GM18951 (cell line): ENCODE data around the gene PCCA.

Experiments used
- POLR2A ChIP-seq: IDR thresholded peaks from 4 replicates; pipeline ENCODE4 v1.6.1; 2011; ENCODE audit warnings: mild to moderate bottlenecking; ENCODE audit not compliant: insufficient read length, insufficient read depth; ENCODE audit errors: extremely low read depth
- in situ Hi-C: fragments of 300-500 bp; cut with MboI; formaldehyde crosslinking; loops from one replicate; pipeline ENCODE4 v1.12.0; 2022; ENCODE audit warnings: low sequenced_read_pairs, mixed read lengths, inconsistent platforms; ENCODE audit not compliant: unreplicated experiment

Gene PCCA

GRCh38 chr13:100518394-100519062 is 429.6 kb downstream of the PCCA start:
- in situ Hi-C loops, result loop anchor here (25.0 kb wide), 2 partner anchors 606 to 856 kb away; no protein-coding TSS in a partner anchor
- TF ChIP-seq POLR2A, result no peak

DNA sequence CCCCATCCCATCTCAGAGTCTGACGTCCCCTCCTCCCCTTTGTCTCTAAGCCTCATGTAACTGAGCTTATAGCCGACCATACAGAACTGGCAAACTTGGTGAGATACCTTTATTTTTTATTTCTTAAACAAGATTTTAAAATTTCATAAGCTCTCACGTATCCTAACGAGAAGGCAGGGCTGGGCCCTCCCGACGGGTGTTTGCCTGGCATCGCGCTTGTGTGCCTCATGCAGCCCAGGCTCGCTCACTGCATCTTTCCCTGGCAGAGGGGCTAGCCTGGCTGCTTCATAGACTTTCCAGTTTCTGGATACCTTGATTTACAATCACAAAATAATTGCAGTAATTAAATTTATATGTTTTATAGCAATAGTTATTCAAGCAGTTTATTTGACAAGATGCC is 430.7 kb downstream of the PCCA start:
- in situ Hi-C loops, result loop anchor here (25.0 kb wide), 2 partner anchors 607 to 857 kb away; no protein-coding TSS in a partner anchor
- TF ChIP-seq POLR2A, result no peak

DNA sequence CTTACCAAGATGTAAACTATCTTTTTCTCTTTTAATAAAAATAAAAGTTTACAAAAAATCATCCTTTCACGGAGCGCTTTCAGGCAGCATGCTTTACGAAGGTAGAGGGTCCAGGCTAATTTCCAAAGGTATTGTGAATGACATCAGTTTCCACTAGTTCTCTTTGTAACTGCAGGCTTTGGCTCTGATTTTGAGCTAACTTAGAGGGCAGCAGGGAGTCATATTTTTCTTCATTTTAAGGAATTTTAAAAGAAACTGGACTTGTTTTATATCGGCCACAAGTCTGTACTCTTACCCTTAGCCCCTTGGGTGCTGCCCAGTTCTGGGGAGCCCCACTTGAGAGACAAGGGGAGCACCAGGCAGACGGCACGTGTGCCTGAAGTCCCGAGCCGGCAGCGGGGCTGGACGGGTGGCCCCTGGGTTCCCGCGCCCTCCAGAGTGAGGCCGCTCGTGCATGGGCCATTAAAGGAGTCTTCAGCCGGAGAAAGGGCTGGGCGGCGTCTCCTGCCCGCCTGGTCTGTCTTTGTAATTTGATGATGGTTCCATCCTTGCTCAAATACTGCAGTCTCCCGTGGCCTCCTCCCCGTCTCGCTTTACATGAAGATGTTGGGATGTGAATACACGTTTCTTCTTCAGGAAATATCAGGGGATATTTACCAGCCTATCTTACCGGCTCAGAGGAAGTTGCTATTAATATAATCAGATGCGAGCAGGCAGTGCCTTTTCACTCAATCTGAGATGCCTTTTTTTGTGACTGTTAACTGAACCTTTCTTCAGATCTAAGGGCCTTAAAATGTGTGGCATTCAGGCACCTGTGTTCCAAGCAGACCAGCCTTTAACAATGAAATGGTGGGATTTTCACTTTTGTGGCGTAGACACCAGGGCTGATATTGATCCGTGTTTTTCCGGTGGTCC is 432.3 kb downstream of the PCCA start:
- in situ Hi-C loops, result loop anchor here (25.0 kb wide), 2 partner anchors 609 to 859 kb away; no protein-coding TSS in a partner anchor
- no peak for TF ChIP-seq POLR2A

DNA sequence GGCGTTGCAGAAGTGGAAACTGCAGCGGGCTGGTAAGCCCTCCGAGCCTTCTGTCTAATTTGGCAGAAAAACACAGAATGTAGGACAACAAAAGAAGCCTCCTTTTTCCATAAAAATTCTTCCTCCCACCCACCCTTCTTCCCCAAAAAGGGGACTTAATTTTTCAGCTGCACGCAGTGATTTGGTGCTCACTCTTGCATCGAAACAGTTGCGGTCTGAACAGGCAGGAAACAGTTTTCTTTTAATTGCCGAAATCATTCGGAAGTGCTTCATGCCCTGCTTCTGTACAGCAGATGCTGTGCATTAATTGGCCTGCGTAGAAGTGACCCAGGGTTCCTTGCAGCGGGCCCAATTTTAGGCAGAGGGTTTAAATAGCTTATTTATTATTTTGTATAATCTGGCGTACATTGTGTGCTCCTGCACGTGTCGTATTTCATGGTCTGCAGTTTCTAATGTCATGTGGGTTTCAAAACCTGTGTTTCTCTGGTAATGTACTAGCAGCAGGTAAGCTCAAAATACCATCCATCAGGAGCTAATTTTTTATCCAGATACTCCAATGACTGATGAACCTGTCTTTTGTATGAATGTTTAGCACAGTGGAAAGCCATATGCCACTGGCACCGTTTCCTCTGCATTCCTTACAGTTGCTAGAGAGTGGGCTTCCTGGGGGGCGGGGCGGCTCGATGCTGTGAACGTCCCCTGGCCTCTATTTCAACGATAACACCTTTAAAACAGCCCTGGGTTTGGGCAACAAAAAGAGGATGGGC is 433.1 kb downstream of the PCCA start:
- in situ Hi-C loops, result loop anchor here (25.0 kb wide), 2 partner anchors 610 to 860 kb away; no protein-coding TSS in a partner anchor
- no peak for TF ChIP-seq POLR2A

- in situ Hi-C loops, result loop anchor here (25.0 kb wide), 2 partner anchors 610 to 860 kb away; no protein-coding TSS in a partner anchor
- no peak for TF ChIP-seq POLR2A
Observed at GRCh38 chr13:100522618-100523309, 433.9 kb downstream of the PCCA start.

DNA sequence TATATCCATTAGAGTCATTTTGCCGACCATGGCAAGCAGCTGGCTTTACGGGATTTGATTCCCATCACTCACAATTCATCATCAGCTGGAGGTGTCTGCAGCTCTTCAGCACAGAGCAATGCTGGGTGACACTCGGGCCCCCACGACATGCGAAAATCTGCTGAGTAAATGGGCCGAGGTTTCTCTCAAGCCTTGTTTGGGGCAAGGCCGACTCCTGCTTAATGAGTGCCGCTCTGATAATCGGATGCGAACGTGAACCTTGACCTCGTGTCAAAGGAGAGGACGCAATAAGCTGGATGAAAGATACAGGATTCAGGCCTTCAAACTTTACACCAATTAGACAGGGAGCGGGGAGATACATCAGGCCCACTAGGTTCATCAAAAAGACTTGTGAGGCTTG is 434.5 kb downstream of the PCCA start:
- in situ Hi-C loops, result loop anchor here (25.0 kb wide), 2 partner anchors 611 to 861 kb away; no protein-coding TSS in a partner anchor
- no peak for TF ChIP-seq POLR2A

DNA sequence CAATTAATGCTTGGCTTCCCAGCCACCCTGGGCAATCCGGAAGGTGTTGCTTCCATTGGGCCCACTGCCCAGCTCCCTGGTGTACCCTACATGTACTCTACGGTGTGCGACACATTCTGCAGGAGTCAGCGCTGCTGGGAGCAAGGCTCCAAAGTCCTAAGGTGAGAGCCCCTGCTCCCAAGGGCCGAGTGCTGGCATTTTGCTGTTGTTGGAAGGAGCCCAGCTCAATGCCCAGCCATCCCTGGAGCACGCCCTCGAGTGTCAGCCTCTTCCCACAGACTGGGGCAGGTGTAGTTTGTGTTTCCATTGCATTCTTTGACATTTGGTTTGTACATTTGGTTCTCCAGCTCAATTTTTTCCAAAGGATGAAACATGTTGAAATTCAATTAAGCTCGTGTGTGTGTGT is 435.1 kb downstream of the PCCA start:
- no peak for TF ChIP-seq POLR2A

GRCh38 chr13:100524688-100525087 is 435.8 kb downstream of the PCCA start:
- in situ Hi-C loops, result loop anchor here (25.0 kb wide), 2 partner anchors 612 to 862 kb away; no protein-coding TSS in a partner anchor

More for the DNA sequence above, 435.1 kb downstream of the PCCA start:
- in situ Hi-C loops, result loop anchor here (25.0 kb wide), 2 partner anchors 612 to 862 kb away; no protein-coding TSS in a partner anchor

GRCh38 chr13:100525453-100526317 is 436.8 kb downstream of the PCCA start:
- in situ Hi-C loops, result no loop called here
- TF ChIP-seq POLR2A, result no peak

DNA sequence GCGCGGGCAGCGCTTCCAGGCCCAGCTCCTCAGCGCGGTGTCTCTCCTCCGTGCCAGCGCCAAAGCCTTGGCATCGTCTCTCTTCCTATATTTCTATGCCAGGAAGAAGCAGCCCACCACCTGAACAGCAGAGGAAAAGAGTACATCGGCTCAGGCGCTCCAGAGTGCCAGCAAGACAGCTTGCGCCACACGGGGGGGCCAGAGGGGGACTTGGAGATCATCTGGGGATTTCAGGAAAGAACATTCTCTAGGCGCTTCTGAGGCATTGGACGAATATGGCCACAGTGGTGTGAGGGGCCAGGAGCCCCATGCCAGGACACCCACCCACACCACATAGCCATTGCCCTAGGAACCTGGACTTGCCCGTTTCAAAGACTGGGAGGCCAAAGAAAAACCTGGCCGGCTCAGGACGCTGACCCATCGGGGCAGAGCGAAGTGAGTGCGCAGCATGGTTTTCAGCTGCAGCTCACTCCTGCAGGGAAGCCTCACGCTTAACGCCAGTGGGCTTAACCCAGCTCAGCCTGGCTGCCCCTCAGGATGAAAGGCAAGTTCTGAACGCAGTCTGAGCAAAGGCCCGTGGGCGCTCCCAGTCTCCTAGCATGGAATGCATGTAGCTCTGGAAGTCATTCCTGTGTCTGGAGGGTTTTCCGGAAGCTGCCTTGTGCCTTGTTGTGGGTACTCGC is 437.6 kb downstream of the PCCA start:
- in situ Hi-C loops, result no loop called here
- no peak for TF ChIP-seq POLR2A

DNA sequence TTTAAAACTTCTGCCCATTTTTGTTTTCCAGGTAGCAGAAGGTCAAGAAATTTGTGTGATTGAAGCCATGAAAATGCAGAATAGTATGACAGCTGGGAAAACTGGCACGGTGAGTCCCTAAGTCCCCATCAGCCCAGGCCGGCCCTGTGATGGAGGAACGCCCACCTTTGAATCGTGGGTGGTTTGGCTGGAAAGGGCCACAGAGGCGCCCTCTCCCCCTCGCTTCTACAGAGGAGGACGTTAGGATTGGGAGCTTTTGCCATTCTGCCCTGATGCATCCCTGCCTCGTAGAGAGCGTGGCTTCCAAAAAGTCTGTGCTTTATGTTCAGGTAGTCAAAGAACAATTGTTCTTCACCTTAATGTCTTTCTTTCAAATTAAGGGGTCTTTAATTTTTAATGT is 438.8 kb downstream of the PCCA start:
- in situ Hi-C loops, result no loop called here
- no peak for TF ChIP-seq POLR2A
